DOHH2 (cell line): ENCODE results near the gene FBN3.

Experiments used
- H3F3A ChIP-seq: fragments of 200-600 bp; sonication (generic), shearing (Covaris generic); 2 replicates; pipeline ENCODE4 v1.6.0; 2016; ENCODE audit warnings: antibody characterized with exemption, mild to moderate bottlenecking; ENCODE audit not compliant: control insufficient read depth, insufficient read depth
- H3K27ac ChIP-seq: fragments of 200-600 bp; sonication (generic); 2 replicates; pipeline ENCODE4 v1.5.1; 2014; ENCODE audit warnings: low read depth, mild to moderate bottlenecking, low read length, moderate library complexity
- H3K27me3 ChIP-seq: fragments of 200-600 bp; sonication (generic); 2 replicates; pipeline ENCODE4 v1.6.1; 2014; ENCODE audit warnings: mild to moderate bottlenecking, low read length, mixed read lengths; ENCODE audit not compliant: control insufficient read depth
- H3K36me3 ChIP-seq: fragments of 200-600 bp; sonication (generic); 2 replicates; pipeline ENCODE4 v1.6.1; 2014; ENCODE audit warnings: mild to moderate bottlenecking, low read length, moderate library complexity, mixed read lengths; ENCODE audit not compliant: control insufficient read depth
- H3K4me1 ChIP-seq: fragments of 200-600 bp; sonication (generic); 2 replicates; pipeline ENCODE4 v1.6.1; 2014; ENCODE audit warnings: mild to moderate bottlenecking, low read length, mixed read lengths; ENCODE audit not compliant: control insufficient read depth
- H3K4me2 ChIP-seq: fragments of 200-600 bp; sonication (generic); 2 replicates; pipeline ENCODE4 v1.6.0; 2014; ENCODE audit warnings: mild to moderate bottlenecking, low read length, moderate library complexity
- H3K4me3 ChIP-seq: fragments of 200-600 bp; sonication (generic); 2 replicates; pipeline ENCODE4 v1.5.1; 2014; ENCODE audit warnings: mild to moderate bottlenecking, low read length, mixed read lengths
- H3K79me2 ChIP-seq: fragments of 200-600 bp; sonication (generic); 2 replicates; pipeline ENCODE4 v1.6.1; 2014; ENCODE audit warnings: mild to moderate bottlenecking, low read length, mixed read lengths; ENCODE audit not compliant: control insufficient read depth
- H3K9me2 ChIP-seq: fragments of 200-600 bp; sonication (generic); replicated peaks from 2 replicates; pipeline ENCODE4 v1.6.1; 2014; ENCODE audit warnings: mild to moderate bottlenecking, low read length, mixed read lengths; ENCODE audit not compliant: control insufficient read depth
- H3K9me3 ChIP-seq: fragments of 200-600 bp; sonication (generic); 2 replicates; pipeline ENCODE4 v1.6.1; 2014; ENCODE audit warnings: antibody characterized with exemption, low read length, mixed read lengths; ENCODE audit not compliant: control insufficient read depth, insufficient read depth
- H4K20me1 ChIP-seq: fragments of 200-600 bp; sonication (generic); 2 replicates; pipeline ENCODE4 v1.6.0; 2014; ENCODE audit warnings: low read depth, mild to moderate bottlenecking, antibody characterized with exemption, low read length, moderate library complexity; ENCODE audit not compliant: control insufficient read depth, insufficient read depth
- EZH2phosphoT487 ChIP-seq: fragments of 200-600 bp; sonication (generic); IDR thresholded peaks from 2 replicates; pipeline ENCODE4 v1.6.1; 2017; ENCODE audit warnings: borderline replicate concordance, mild to moderate bottlenecking, antibody characterized with exemption, low read length, moderate library complexity, mixed read lengths
- TF ChIP-seq, protein P1 (sequence below): fragments of 200-600 bp; sonication (generic); IDR thresholded peaks from one replicate; pipeline ENCODE4 v1.5.1; 2014; ENCODE audit warnings: antibody characterized with exemption, mild to moderate bottlenecking, low read depth, low read length; ENCODE audit not compliant: poor library complexity, severe bottlenecking

FBN3 gene

DNA sequence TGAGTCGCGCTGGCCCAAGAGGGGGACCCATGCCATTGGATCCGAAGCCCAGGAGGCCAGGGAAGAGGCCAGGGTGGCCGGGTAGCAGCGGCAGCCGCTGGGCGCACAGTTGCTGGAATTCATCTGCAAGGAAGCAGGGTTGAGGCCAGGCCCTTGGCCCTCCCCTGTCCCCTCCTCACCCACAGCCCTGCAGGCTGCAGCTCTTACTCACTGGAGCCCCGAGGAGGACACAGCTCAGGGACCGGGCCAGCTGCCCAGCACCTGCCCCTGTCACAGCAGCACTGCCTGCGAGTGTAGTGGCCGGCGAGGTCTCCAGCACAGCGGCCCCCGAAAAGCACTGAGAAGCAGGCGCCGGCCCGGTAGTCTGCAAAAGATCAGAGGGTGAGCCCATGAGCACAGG lies 11.2 kb downstream of the FBN3 start:
- H3K4me1 ChIP-seq: no peaks in the 10 kb centered on the region
- no peak overlapping the region for H3K4me2 ChIP-seq
- H4K20me1 ChIP-seq: no peaks in the 10 kb centered on the region
- H3K27me3 ChIP-seq: no peaks in the 10 kb centered on the region
- H3K4me3 ChIP-seq: no peak overlapping the region
- TF ChIP-seq EZH2phosphoT487: no peak
- TF ChIP-seq, protein P1, sequence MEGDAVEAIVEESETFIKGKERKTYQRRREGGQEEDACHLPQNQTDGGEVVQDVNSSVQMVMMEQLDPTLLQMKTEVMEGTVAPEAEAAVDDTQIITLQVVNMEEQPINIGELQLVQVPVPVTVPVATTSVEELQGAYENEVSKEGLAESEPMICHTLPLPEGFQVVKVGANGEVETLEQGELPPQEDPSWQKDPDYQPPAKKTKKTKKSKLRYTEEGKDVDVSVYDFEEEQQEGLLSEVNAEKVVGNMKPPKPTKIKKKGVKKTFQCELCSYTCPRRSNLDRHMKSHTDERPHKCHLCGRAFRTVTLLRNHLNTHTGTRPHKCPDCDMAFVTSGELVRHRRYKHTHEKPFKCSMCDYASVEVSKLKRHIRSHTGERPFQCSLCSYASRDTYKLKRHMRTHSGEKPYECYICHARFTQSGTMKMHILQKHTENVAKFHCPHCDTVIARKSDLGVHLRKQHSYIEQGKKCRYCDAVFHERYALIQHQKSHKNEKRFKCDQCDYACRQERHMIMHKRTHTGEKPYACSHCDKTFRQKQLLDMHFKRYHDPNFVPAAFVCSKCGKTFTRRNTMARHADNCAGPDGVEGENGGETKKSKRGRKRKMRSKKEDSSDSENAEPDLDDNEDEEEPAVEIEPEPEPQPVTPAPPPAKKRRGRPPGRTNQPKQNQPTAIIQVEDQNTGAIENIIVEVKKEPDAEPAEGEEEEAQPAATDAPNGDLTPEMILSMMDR: no peak
- no peaks in the 10 kb centered on the region for H3K79me2 ChIP-seq
- no peaks in the 10 kb centered on the region for H3K9me2 ChIP-seq
- H3K36me3 ChIP-seq: no peaks in the 10 kb centered on the region
- H3K27ac ChIP-seq: no peak overlapping the region
- no peaks in the 10 kb centered on the region for H3F3A ChIP-seq
- H3K9me3 ChIP-seq: no peaks in the 10 kb centered on the region

GRCh38 chr19:8137425-8137824 lies 12.0 kb downstream of the FBN3 start:
- Histone ChIP-seq H3K4me1 (no peaks in the 10 kb centered on the region), H3K4me3 (no peak overlapping the region), H3K27ac (no peak overlapping the region), H3K36me3 (no peaks in the 10 kb centered on the region), H3K9me2 (no peaks in the 10 kb centered on the region), H4K20me1 (no peaks in the 10 kb centered on the region), H3K9me3 (no peaks in the 10 kb centered on the region), H3K27me3 (no peaks in the 10 kb centered on the region), H3F3A (no peaks in the 10 kb centered on the region), H3K4me2 (no peak overlapping the region), H3K79me2 (no peaks in the 10 kb centered on the region)
- TF ChIP-seq, protein P1: no peak
- no peak for TF ChIP-seq EZH2phosphoT487

DNA sequence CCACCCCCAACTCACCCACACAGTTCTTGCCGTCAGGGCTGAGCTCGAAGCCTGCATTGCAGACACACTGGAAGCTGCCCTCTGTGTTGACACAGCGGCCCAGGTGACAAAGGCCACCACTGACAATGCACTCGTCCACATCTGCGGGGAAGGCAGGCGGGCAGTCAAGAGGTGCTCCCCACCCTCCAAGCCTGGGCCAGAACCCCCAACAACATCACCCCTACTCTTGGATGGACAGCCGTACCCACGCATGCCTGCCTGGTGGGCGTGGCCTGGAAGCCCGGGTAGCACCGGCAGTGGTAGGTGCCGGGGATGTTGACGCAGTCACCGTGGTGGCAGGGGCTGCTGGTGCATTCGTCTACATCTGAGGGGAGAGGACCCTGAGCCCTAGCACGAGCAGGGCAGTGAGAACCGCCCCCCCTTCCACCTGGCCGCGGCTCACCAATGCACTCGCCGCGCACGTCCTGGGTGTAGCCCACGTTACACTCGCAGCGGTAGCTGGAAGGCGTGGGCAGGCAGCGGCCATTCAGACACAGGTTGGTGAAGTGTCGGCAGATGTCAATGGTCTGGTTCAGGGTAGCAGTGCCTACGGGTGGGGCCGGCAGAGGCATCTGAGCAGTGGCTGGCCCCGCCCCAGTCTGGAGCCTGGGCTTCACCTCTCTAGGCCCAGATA lies 13.3 kb downstream of the FBN3 start:
- H3K9me3 ChIP-seq: no peaks in the 10 kb centered on the region
- no peaks in the 10 kb centered on the region for H3K4me1 ChIP-seq
- no peak overlapping the region for H3K4me3 ChIP-seq
- no peaks in the 10 kb centered on the region for H3K9me2 ChIP-seq
- no peak overlapping the region for H3K27ac ChIP-seq
- no peaks in the 10 kb centered on the region for H3K79me2 ChIP-seq
- H3K27me3 ChIP-seq: no peaks in the 10 kb centered on the region
- TF ChIP-seq, protein P1: no peak
- no peak for TF ChIP-seq EZH2phosphoT487
- no peak overlapping the region for H3K4me2 ChIP-seq
- H3F3A ChIP-seq: no peaks in the 10 kb centered on the region
- no peaks in the 10 kb centered on the region for H4K20me1 ChIP-seq
- H3K36me3 ChIP-seq: no peaks in the 10 kb centered on the region
